ENCODE data around the gene ZNF622. TPM values are rescaled to one million over a fixed set of nuclear protein-coding genes. Genes with fewer than 3 reads are reported as not detected.

The ZNF622 gene
- 19.5 and 31.7 TPM in 2 replicates for total RNA-seq

GRCh38 chr5:16465544-16466432 is at the start of gene ZNF622:
Gene ZNF622, minus strand, starts transcription at chr5:16465800. Its CDS starts 135 bp downstream, at chr5:16465665.

Other genes with a start within 250 kb of the ZNF622 start
- 0.05 and 0.44 TPM in 2 replicates for gene RETREG1, start 151.2 kb upstream of the ZNF622 start, total RNA-seq

Data from cardiac ventricle fibroblast (primary cell).